Measurements from ENCODE around the gene TTC31. TPM values are rescaled to one million over a fixed set of nuclear protein-coding genes. Genes with fewer than 3 reads are reported as not detected.

Gene TTC31
- total RNA-seq, 1 donor from 2014 or later = 37.5 TPM

Other genes with a start within 250 kb of the TTC31 start
- 0.10 and 0.18 TPM in 2 replicates for gene SLC4A5, start 139.7 kb upstream of the TTC31 start, total RNA-seq
- gene DCTN1, start 102.8 kb upstream of the TTC31 start, total RNA-seq = 152 and 167 TPM in 2 replicates
- 0.34 and 0.82 TPM in 2 replicates for gene C2orf81, start 61.5 kb upstream of the TTC31 start, total RNA-seq
- 29.1 and 35.6 TPM in 2 replicates for gene WDR54, start 61.4 kb upstream of the TTC31 start, total RNA-seq
- gene RTKN, start 41.1 kb upstream of the TTC31 start, total RNA-seq = 11.2 and 14.5 TPM in 2 replicates
- 17.2 and 21.7 TPM in 2 replicates for gene INO80B, start 28.0 kb upstream of the TTC31 start, total RNA-seq
- gene WBP1, start 24.6 kb upstream of the TTC31 start, total RNA-seq = 41.0 and 50.8 TPM in 2 replicates
- 94.6 and 120 TPM in 2 replicates for gene MOGS, start 17.7 kb upstream of the TTC31 start, total RNA-seq
- 12.7 and 17.0 TPM in 2 replicates for gene MRPL53, start 10.4 kb upstream of the TTC31 start, total RNA-seq
- 12.5 and 19.3 TPM in 2 replicates for gene CCDC142, start 83 bp upstream of the TTC31 start, total RNA-seq
- gene LBX2, start 16.5 kb downstream of the TTC31 start, total RNA-seq = 3.9 and 4.3 TPM in 2 replicates
- gene PCGF1, start 24.6 kb downstream of the TTC31 start, total RNA-seq = 10.9 and 14.4 TPM in 2 replicates
- not detected in 2 replicates for gene TLX2, start 31.4 kb downstream of the TTC31 start, total RNA-seq
- gene DQX1, start 43.1 kb downstream of the TTC31 start, total RNA-seq = not detected in 2 replicates
- 102 and 136 TPM in 2 replicates for gene AUP1, start 46.6 kb downstream of the TTC31 start, total RNA-seq
- 30.6 TPM in 2 replicates for gene HTRA2, start 46.9 kb downstream of the TTC31 start, total RNA-seq
- gene LOXL3, start 70.9 kb downstream of the TTC31 start, total RNA-seq = 1.1 and 2.7 TPM in 2 replicates
- gene DOK1, start 71.6 kb downstream of the TTC31 start, total RNA-seq = 12.9 and 17.2 TPM in 2 replicates
- not detected in 2 replicates for gene M1AP, start 165.2 kb downstream of the TTC31 start, total RNA-seq
- 8.1 and 11.3 TPM in 2 replicates for gene SEMA4F, start 171.2 kb downstream of the TTC31 start, total RNA-seq